Endothelial cell of umbilical vein (primary cell): Measurements from ENCODE around the gene SMIM38. TPM values are rescaled to one million over a fixed set of nuclear protein-coding genes. Genes with fewer than 3 reads are reported as not detected.

Experiments
- BruUV-seq: library from RNA; stranded (reverse); fragments of 400-500 nt; replicated peaks from 2 replicates; lab custom pipeline; 2021; lab: Mats Ljungman, UMichigan
- CTCF ChIA-PET: fragments of 300-600, 350-600 bp; sonication (Branson Sonifier 250); formaldehyde crosslinking; loops from one replicate; lab custom pipeline; 2021; ENCODE audit warnings: antibody characterized with exemption, inconsistent platforms; lab: Charles Lee
- POLR2A ChIA-PET: fragments of 300-600, 350-600 bp; sonication (Branson Sonifier 250); formaldehyde crosslinking; loops from one replicate; lab custom pipeline; 2021; ENCODE audit warnings: antibody characterized with exemption, inconsistent platforms; lab: Charles Lee
- DNase-seq: peaks from one replicate; pipeline ENCODE4 v3.0.0-alpha.2; 2011; ENCODE audit warnings: low read depth, low spot score
- FAIRE-seq: peaks from 2 replicates; lab custom pipeline; 2011; peaks lifted over from hg19 to GRCh38; lab: Jason Lieb, UNC
- H2AFZ ChIP-seq: 2 replicates; pipeline ENCODE4 v1.6.0; 2012; ENCODE audit warnings: low read depth, low read length, control low read depth, inconsistent platforms
- H3K27ac ChIP-seq: 2 replicates; pipeline ENCODE4 v1.5.1; 2011; ENCODE audit warnings: low read depth, mild to moderate bottlenecking, control low read depth, low read length, moderate library complexity; ENCODE audit not compliant: insufficient read depth
- H3K27me3 ChIP-seq, 2 experiments: 2 replicates each; pipeline versions ENCODE4 v1.6.0 to v1.6.1; 2011; ENCODE audit warnings: low read length in 2 of 2, mixed read lengths in 1 of 2; ENCODE audit not compliant: control insufficient read depth in 2 of 2, insufficient read depth in 2 of 2
- H3K36me3 ChIP-seq, 2 experiments: 2 replicates in 1 of 2; 3 replicates in 1 of 2; pipeline ENCODE4 v1.5.1; 2011; ENCODE audit warnings: low read length in 2 of 2, mild to moderate bottlenecking in 1 of 2, moderate library complexity in 1 of 2; ENCODE audit not compliant: control insufficient read depth in 2 of 2, insufficient read depth in 2 of 2; ENCODE audit errors: extremely low read depth in 1 of 2
- H3K4me1 ChIP-seq: 3 replicates; pipeline ENCODE4 v1.5.1; 2011; ENCODE audit warnings: mild to moderate bottlenecking, low read length; ENCODE audit not compliant: control insufficient read depth, insufficient read depth; ENCODE audit errors: extremely low read depth
- H3K4me2 ChIP-seq: 2 replicates; pipeline ENCODE4 v1.6.1; 2011; ENCODE audit warnings: low read length, control low read depth, mixed read lengths; ENCODE audit not compliant: insufficient read depth
- H3K4me3 ChIP-seq, 3 experiments: fragments of 200-600 bp in 1 of 3; sonication (generic), shearing (Covaris generic) in 1 of 3; replicated peaks in 1 of 3; 2 replicates each; pipeline ENCODE4 v1.5.1; 2011 to 2016; ENCODE audit warnings: control low read depth in 3 of 3, low read length in 3 of 3, mild to moderate bottlenecking in 2 of 3, inconsistent platforms in 1 of 3, low read depth in 1 of 3, moderate library complexity in 1 of 3; ENCODE audit not compliant: insufficient read depth in 1 of 3
- H3K79me2 ChIP-seq: 2 replicates; pipeline ENCODE4 v1.6.0; 2012; ENCODE audit warnings: low read length, inconsistent platforms; ENCODE audit not compliant: control insufficient read depth, insufficient read depth
- H3K9ac ChIP-seq: replicated peaks from 2 replicates; pipeline ENCODE3; 2011; ENCODE audit warnings: low read length, control low read depth; ENCODE audit not compliant: insufficient read depth; ENCODE audit errors: extremely low read depth
- H3K9me1 ChIP-seq: replicated peaks from 3 replicates; pipeline ENCODE4 v1.6.0; 2011; ENCODE audit warnings: mild to moderate bottlenecking, low read length; ENCODE audit not compliant: control insufficient read depth, insufficient read depth; ENCODE audit errors: extremely low read depth
- H3K9me3 ChIP-seq: replicated peaks from 2 replicates; pipeline ENCODE4 v1.5.1; 2012; ENCODE audit warnings: low read length, inconsistent platforms; ENCODE audit not compliant: control insufficient read depth, insufficient read depth
- H4K20me1 ChIP-seq: replicated peaks from 2 replicates; pipeline ENCODE3; 2011; ENCODE audit warnings: mild to moderate bottlenecking, low read length; ENCODE audit not compliant: control insufficient read depth, insufficient read depth; ENCODE audit errors: extremely low read depth
- EZH2 ChIP-seq: IDR thresholded peaks from 2 replicates; pipeline ENCODE4 v1.6.1; 2012; ENCODE audit warnings: borderline replicate concordance, low read depth, mild to moderate bottlenecking, moderate library complexity, low read length, inconsistent platforms; ENCODE audit not compliant: severe bottlenecking
- FOS ChIP-seq: IDR thresholded peaks from 2 replicates; pipeline ENCODE4 v1.6.1; 2011; ENCODE audit warnings: mild to moderate bottlenecking, low read length, moderate library complexity, borderline replicate concordance; ENCODE audit not compliant: insufficient read depth
- GATA2 ChIP-seq: IDR thresholded peaks from 2 replicates; pipeline ENCODE4 v1.7.0; 2011; ENCODE audit warnings: low read depth, mild to moderate bottlenecking, moderate library complexity, mixed read lengths, low read length; ENCODE audit not compliant: insufficient read length, insufficient read depth
- JUN ChIP-seq: IDR thresholded peaks from 2 replicates; pipeline ENCODE4 v1.6.1; 2011; ENCODE audit warnings: borderline replicate concordance, low read depth; ENCODE audit not compliant: insufficient read length, insufficient read depth
- MYC ChIP-seq: IDR thresholded peaks from one replicate; pipeline ENCODE4 v1.6.1; 2011; ENCODE audit warnings: mild to moderate bottlenecking, low read depth, low read length
- POLR2A ChIP-seq: IDR thresholded peaks from 2 replicates; pipeline ENCODE4 v1.6.1; 2012; ENCODE audit warnings: low read depth, mild to moderate bottlenecking, control low read depth, low read length
- POLR2AphosphoS5 ChIP-seq: IDR thresholded peaks from 2 replicates; pipeline ENCODE4 v1.6.1; 2012; ENCODE audit warnings: low read depth, mild to moderate bottlenecking, control low read depth, low read length, moderate library complexity; ENCODE audit not compliant: insufficient read depth
- dilution Hi-C: fragments of 300-500 bp; cut with MboI; formaldehyde crosslinking; loops from one replicate; pipeline ENCODE4 v1.15.0; 2019; ENCODE audit warnings: low sequenced_read_pairs; ENCODE audit not compliant: extremely low pct_ligation_motif_present
- intact Hi-C: fragments of 100-400 bp; cut with micrococcal nuclease; formaldehyde crosslinking; loops from one replicate; pipeline ENCODE4 v1.10.0; 2022
- polyA plus RNA-seq, 4 experiments: library from polyadenylated mRNA; depleted of rRNA in 3 of 4; stranded (reverse) in 3 of 4; unstranded in 1 of 4; fragments of >200 nt; gene quantifications; 2 replicates each; pipeline versions ENCODE4 v1.2.1 to v1.2.3, GENCODE V29; 2011 to 2012; ENCODE audit warnings: missing spikeins in 1 of 4
- total RNA-seq: library from RNA; stranded (reverse); gene quantifications from 2 replicates; pipeline ENCODE4 v1.2.3, GENCODE V29; 2021
- TF ChIP-seq, protein P1 (sequence below): IDR thresholded peaks from 2 replicates; pipeline ENCODE4 v1.6.1; 2011; ENCODE audit not compliant: insufficient read depth, insufficient read length
- TF ChIP-seq, protein P2 (sequence below), 2 donors: IDR thresholded peaks; 1 replicate in 1 of 2; 2 replicates in 1 of 2; pipeline ENCODE4 v1.5.1; 2011; ENCODE audit warnings: low read length in 2 of 2, mild to moderate bottlenecking in 2 of 2, moderate library complexity in 2 of 2, control low read depth in 1 of 2, inconsistent platforms in 1 of 2, low read depth in 1 of 2; ENCODE audit not compliant: insufficient read depth in 1 of 2; ENCODE audit errors: extremely low read depth in 1 of 2

Gene SMIM38
- total and polyA plus RNA-seq, 2 donors (not counting 3 experiments of a cell fraction or from before 2014, with no cell fraction given): 0.03 TPM; not detected in 1

DNA sequence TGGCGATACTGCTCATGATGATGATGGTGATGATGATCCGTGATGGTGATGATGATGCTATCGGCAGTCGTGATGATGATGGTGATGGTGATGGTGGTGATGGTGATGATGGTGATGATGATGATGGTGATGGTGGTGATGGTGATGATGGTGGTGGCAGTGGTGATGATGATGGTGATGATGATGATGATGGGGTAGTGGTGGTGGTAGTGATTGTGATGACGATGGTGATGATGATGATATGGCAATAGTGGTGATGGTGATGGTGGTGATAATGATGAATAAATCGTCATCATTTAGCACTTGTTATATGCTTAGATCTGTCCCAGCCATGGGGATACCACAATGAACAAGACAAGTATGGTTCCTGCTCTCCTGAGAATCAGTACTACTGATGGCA, 39.2 kb downstream of the SMIM38 start:
- Histone ChIP-seq H3K9me3 (no peaks in the 10 kb centered on the region), H3K27me3 (peaks cover 2 to 7% of the 10 kb centered on the region in 2 experiments), H2AFZ (no peak overlapping the region), H3K4me2 (no peak overlapping the region), H3K9me1 (no peaks in the 10 kb centered on the region), H4K20me1 (no peaks in the 10 kb centered on the region), H3K27ac (no peak overlapping the region), H3K4me3 (no peak overlapping the region), H3K79me2 (no peaks in the 10 kb centered on the region), H3K9ac (no peak overlapping the region), H3K4me1 (no peaks in the 10 kb centered on the region), H3K36me3 (no peaks in the 10 kb centered on the region)
- no peak for FAIRE-seq
- intact Hi-C loops: no loop called here
- TF ChIP-seq MYC (no peak), GATA2 (no peak), POLR2AphosphoS5 (no peak), POLR2A (no peak)
- TF ChIP-seq, protein P1, sequence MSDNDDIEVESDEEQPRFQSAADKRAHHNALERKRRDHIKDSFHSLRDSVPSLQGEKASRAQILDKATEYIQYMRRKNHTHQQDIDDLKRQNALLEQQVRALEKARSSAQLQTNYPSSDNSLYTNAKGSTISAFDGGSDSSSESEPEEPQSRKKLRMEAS: no peak
- BruUV-seq: no TSS peak
- no peak for DNase-seq
- POLR2A ChIA-PET: no interaction called here
- CTCF ChIA-PET: no interaction called here
- dilution Hi-C loops: no loop called here

DNA sequence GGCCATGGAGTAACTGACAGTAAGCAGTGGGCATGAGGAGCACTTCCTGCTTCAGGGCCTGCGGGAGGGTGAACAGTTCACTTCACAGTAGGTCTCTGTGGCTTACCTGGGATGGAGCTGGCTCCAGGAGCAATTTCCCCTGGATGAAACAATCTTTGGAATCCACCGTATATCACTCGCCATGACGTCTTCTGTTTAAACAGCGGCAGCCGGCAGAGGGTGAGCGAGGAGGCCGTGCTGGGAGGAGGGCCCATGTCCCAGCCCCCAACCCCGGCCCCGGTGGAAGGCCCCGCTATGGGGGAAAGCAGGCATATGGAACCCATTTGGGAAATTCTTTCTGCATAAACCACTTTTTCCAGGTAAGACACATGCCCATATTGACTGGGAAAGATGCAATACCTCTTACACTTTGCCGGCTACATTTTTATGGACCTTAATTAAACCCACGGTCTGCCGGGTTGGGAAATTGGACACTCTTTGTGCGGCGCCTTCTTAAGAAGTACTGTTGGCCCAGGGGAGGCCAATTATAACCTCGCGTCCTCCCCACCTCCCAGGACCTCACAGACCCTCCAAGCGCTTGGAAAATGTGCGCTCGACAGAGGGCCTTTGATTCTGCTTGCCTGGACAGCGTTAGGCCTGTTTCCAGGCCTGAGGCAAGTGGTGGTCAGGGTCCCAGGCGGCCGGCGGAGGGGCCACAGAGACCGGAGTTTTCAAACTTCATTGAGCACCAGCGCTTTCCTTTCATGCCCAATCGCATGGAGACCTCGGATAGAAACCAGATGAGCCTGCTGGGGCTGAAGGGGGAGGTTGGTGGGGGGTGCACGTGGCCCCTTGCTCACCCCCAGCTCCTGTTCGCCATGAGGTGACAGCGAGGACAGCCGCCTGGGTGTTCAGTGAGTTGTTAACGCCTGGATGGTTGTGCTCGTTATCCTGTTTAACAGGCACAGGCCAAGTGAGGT, 40.4 kb downstream of the SMIM38 start:
- no peaks in the 10 kb centered on the region for H3K9me1 ChIP-seq
- dilution Hi-C loops (no loop called here), intact Hi-C loops (no loop called here)
- H3K79me2 ChIP-seq: no peaks in the 10 kb centered on the region
- no peak for DNase-seq
- no peak overlapping the region for H3K4me3 ChIP-seq
- TF ChIP-seq FOS (no peak), GATA2 (no peak), POLR2A (no peak), JUN (no peak), POLR2AphosphoS5 (no peak), MYC (no peak), EZH2 (no peak)
- TF ChIP-seq, protein P2, sequence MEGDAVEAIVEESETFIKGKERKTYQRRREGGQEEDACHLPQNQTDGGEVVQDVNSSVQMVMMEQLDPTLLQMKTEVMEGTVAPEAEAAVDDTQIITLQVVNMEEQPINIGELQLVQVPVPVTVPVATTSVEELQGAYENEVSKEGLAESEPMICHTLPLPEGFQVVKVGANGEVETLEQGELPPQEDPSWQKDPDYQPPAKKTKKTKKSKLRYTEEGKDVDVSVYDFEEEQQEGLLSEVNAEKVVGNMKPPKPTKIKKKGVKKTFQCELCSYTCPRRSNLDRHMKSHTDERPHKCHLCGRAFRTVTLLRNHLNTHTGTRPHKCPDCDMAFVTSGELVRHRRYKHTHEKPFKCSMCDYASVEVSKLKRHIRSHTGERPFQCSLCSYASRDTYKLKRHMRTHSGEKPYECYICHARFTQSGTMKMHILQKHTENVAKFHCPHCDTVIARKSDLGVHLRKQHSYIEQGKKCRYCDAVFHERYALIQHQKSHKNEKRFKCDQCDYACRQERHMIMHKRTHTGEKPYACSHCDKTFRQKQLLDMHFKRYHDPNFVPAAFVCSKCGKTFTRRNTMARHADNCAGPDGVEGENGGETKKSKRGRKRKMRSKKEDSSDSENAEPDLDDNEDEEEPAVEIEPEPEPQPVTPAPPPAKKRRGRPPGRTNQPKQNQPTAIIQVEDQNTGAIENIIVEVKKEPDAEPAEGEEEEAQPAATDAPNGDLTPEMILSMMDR (IDR thresholded peaks at IDR 0.05; ENCODE audit: extremely low read depth in 1 of 2, insufficient read depth in 1 of 2, low read depth in 1 of 2, low read length in 2 of 2): no peak
- TF ChIP-seq, protein P1: no peak
- no peak for FAIRE-seq
- ChIA-PET CTCF (no interaction called here), POLR2A (no interaction called here)
- no peak overlapping the region for H3K4me2 ChIP-seq
- H3K36me3 ChIP-seq: no peaks in the 10 kb centered on the region
- no TSS peak for BruUV-seq
- no peaks in the 10 kb centered on the region for H3K9me3 ChIP-seq
- H3K27ac ChIP-seq: no peak overlapping the region
- no peaks in the 10 kb centered on the region for H3K4me1 ChIP-seq
- no peak overlapping the region for H2AFZ ChIP-seq
- no peak overlapping the region for H3K9ac ChIP-seq
- H4K20me1 ChIP-seq: no peaks in the 10 kb centered on the region
- H3K27me3 ChIP-seq: peaks cover 10% of the 10 kb centered on the region in 2 experiments
